Measurements from ENCODE around the gene ZMIZ1.

Gene ZMIZ1

GRCh38 chr10:79088613-79089355 is 20.0 kb downstream of the ZMIZ1 start:
- Mint-ChIP-seq H3K27me3 (peaks cover 12% of the 10 kb centered on the region), H3K4me1 (peaks cover 22% of the 10 kb centered on the region), H3K4me3 (no peak overlapping the region), H3K9me3 (no peaks in the 10 kb centered on the region), H3K27ac (ENCODE audit: low read depth) (no peak overlapping the region), H3K36me3 (ENCODE audit: insufficient read depth) (peaks cover 5% of the 10 kb centered on the region)
- ATAC-seq (replicated peaks; ENCODE audit: extremely low read depth, poor library complexity, severe bottlenecking) (no peak), DNase-seq (ENCODE audit: low spot score in 2 of 2) (no peak)

DNA sequence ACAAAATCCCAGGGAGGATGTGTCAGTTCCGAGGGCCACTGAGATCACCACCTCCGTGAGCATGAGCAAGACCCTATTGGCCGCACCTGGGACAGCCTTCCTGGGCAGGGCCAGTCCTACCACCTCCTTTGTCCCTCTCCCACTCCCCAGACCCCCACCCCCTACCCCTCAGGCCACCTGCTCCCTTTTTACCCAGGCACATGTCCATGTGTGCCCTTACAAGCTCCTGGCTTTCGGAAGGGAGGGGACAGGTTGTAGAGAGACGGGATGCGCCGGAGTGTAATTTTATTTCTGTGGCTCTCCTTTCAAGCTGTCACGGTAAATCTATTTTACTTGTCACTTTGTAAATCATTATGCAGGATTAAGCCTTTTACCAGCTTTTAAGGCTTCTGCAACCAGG is 20.9 kb downstream of the ZMIZ1 start:
- peaks cover 5% of the 10 kb centered on the region for H3K36me3 Mint-ChIP-seq (ENCODE audit: insufficient read depth)
- peaks cover 13% of the 10 kb centered on the region for H3K4me1 Mint-ChIP-seq
- H3K4me3 Mint-ChIP-seq, result no peak overlapping the region
- ATAC-seq (replicated peaks; ENCODE audit: extremely low read depth, poor library complexity, severe bottlenecking), result no peak
- peaks cover 12% of the 10 kb centered on the region for H3K27me3 Mint-ChIP-seq
- no peak for DNase-seq (ENCODE audit: low spot score in 2 of 2)
- H3K9me3 Mint-ChIP-seq, result no peaks in the 10 kb centered on the region
- H3K27ac Mint-ChIP-seq (ENCODE audit: low read depth), result no peak overlapping the region

GRCh38 chr10:79090134-79090803 is 21.5 kb downstream of the ZMIZ1 start:
- H3K27ac Mint-ChIP-seq (ENCODE audit: low read depth), result peak overlapping the region; percentile 83
- DNase-seq (ENCODE audit: low spot score in 2 of 2) (no peak), ATAC-seq (replicated peaks; ENCODE audit: extremely low read depth, poor library complexity, severe bottlenecking) (no peak)
- H3K9me3 Mint-ChIP-seq, result no peaks in the 10 kb centered on the region
- H3K4me3 Mint-ChIP-seq, result no peak overlapping the region
- peaks cover 5% of the 10 kb centered on the region for H3K36me3 Mint-ChIP-seq (ENCODE audit: insufficient read depth)
- H3K27me3 Mint-ChIP-seq, result peaks cover 12% of the 10 kb centered on the region
- peaks cover 12% of the 10 kb centered on the region for H3K4me1 Mint-ChIP-seq

- DNase-seq (ENCODE audit: low spot score in 2 of 2) (no peak), ATAC-seq (replicated peaks; ENCODE audit: extremely low read depth, poor library complexity, severe bottlenecking) (no peak)
- peaks cover 12% of the 10 kb centered on the region for H3K4me1 Mint-ChIP-seq
- H3K4me3 Mint-ChIP-seq, result no peak overlapping the region
- no peak overlapping the region for H3K27ac Mint-ChIP-seq (ENCODE audit: low read depth)
- H3K9me3 Mint-ChIP-seq, result no peaks in the 10 kb centered on the region
- peaks cover 5% of the 10 kb centered on the region for H3K36me3 Mint-ChIP-seq (ENCODE audit: insufficient read depth)
- H3K27me3 Mint-ChIP-seq, result peaks cover 12% of the 10 kb centered on the region
Observed at GRCh38 chr10:79092292-79092896, 23.6 kb downstream of the ZMIZ1 start.

- no peak for DNase-seq (ENCODE audit: low spot score in 2 of 2)
- peaks cover 5% of the 10 kb centered on the region for H3K36me3 Mint-ChIP-seq (ENCODE audit: insufficient read depth)
- H3K4me3 Mint-ChIP-seq, result no peak overlapping the region
- no peak overlapping the region for H3K27ac Mint-ChIP-seq (ENCODE audit: low read depth)
- H3K9me3 Mint-ChIP-seq, result no peaks in the 10 kb centered on the region
- peaks cover 12% of the 10 kb centered on the region for H3K27me3 Mint-ChIP-seq
- ATAC-seq (replicated peaks; ENCODE audit: extremely low read depth, poor library complexity, severe bottlenecking), result peak; percentile 10
- peaks cover 12% of the 10 kb centered on the region for H3K4me1 Mint-ChIP-seq
Observed at GRCh38 chr10:79093658-79094411, 25.1 kb downstream of the ZMIZ1 start.

DNA sequence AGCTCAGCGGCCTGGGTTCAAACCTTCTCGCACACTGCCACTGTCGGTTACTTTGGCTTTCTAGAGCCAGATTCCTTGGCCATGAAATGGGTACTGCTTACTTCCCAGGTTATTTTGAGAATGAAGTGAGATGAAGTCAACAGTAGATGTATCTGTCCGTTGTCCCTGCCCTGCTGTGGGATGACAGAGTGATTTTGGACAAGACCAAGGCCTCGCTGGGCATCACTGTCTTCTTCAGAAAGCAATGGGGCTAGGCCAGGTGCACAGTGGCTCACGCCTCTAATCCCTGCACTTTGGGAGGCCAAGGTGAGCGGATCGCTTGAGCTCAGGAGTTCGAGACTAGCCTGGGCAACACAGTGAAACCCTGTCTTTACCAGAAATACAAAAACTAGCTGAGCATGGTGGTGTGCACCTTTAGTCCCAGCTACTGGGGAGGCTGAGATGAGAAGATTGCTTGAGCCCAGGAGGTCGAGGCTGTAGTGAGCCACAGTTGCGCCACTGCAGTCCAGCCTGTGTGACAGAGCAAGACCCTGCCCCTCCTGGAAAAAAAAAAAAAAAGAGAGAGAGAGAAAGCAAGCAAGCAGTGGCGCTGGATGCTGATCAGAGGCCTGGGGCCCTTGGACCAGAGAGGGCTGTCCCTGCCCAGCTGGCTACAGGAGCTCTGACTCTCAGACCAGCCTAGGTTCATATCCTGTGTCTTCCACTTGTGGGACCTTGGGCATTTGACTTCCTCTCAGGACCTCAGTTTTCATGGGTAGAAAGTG is 25.8 kb downstream of the ZMIZ1 start:
- Mint-ChIP-seq H3K4me1 (peaks cover 12% of the 10 kb centered on the region), H3K27me3 (peaks cover 8% of the 10 kb centered on the region), H3K27ac (ENCODE audit: low read depth) (no peak overlapping the region)

GRCh38 chr10:79095316-79095715 is 26.6 kb downstream of the ZMIZ1 start:
- no peak for ATAC-seq (replicated peaks; ENCODE audit: extremely low read depth, poor library complexity, severe bottlenecking)
- Mint-ChIP-seq H3K27ac (ENCODE audit: low read depth) (no peak overlapping the region), H3K4me3 (no peak overlapping the region), H3K36me3 (ENCODE audit: insufficient read depth) (peaks cover 7% of the 10 kb centered on the region), H3K9me3 (no peaks in the 10 kb centered on the region), H3K4me1 (peaks cover 17% of the 10 kb centered on the region), H3K27me3 (peaks cover 1% of the 10 kb centered on the region)
- DNase-seq (ENCODE audit: low spot score in 2 of 2), result no peak

More for the DNA sequence above, 25.8 kb downstream of the ZMIZ1 start:
- DNase-seq (ENCODE audit: low spot score in 2 of 2) (no peak), ATAC-seq (replicated peaks; ENCODE audit: extremely low read depth, poor library complexity, severe bottlenecking) (no peak)
- peaks cover 5% of the 10 kb centered on the region for H3K36me3 Mint-ChIP-seq (ENCODE audit: insufficient read depth)
- no peaks in the 10 kb centered on the region for H3K9me3 Mint-ChIP-seq
- H3K4me3 Mint-ChIP-seq, result no peak overlapping the region

GRCh38 chr10:79096514-79096913 is 27.7 kb downstream of the ZMIZ1 start:
- H3K4me3 Mint-ChIP-seq, result no peak overlapping the region
- H3K27me3 Mint-ChIP-seq, result no peaks in the 10 kb centered on the region
- no peak overlapping the region for H3K27ac Mint-ChIP-seq (ENCODE audit: low read depth)
- no peak for ATAC-seq (replicated peaks; ENCODE audit: extremely low read depth, poor library complexity, severe bottlenecking)
- H3K36me3 Mint-ChIP-seq (ENCODE audit: insufficient read depth), result peaks cover 5% of the 10 kb centered on the region
- no peaks in the 10 kb centered on the region for H3K9me3 Mint-ChIP-seq
- H3K4me1 Mint-ChIP-seq, result peaks cover 21% of the 10 kb centered on the region
- no peak for DNase-seq (ENCODE audit: low spot score in 2 of 2)

GRCh38 chr10:79097021-79097872 is 28.5 kb downstream of the ZMIZ1 start:
- peaks cover 25% of the 10 kb centered on the region for H3K4me1 Mint-ChIP-seq
- H3K27me3 Mint-ChIP-seq, result no peaks in the 10 kb centered on the region
- no peak for DNase-seq (ENCODE audit: low spot score in 2 of 2)
- no peaks in the 10 kb centered on the region for H3K9me3 Mint-ChIP-seq
- H3K27ac Mint-ChIP-seq (ENCODE audit: low read depth), result no peak overlapping the region
- H3K36me3 Mint-ChIP-seq (ENCODE audit: insufficient read depth), result peaks cover 5% of the 10 kb centered on the region
- no peak overlapping the region for H3K4me3 Mint-ChIP-seq
- ATAC-seq (replicated peaks; ENCODE audit: extremely low read depth, poor library complexity, severe bottlenecking), result no peak

- H3K36me3 Mint-ChIP-seq (ENCODE audit: insufficient read depth), result peaks cover 5% of the 10 kb centered on the region
- ATAC-seq (replicated peaks; ENCODE audit: extremely low read depth, poor library complexity, severe bottlenecking), result no peak
Observed at GRCh38 chr10:79098061-79098460, 29.3 kb downstream of the ZMIZ1 start.

GRCh38 chr10:79098596-79099015 is 29.8 kb downstream of the ZMIZ1 start:
- DNase-seq (ENCODE audit: low spot score in 2 of 2) (no peak), ATAC-seq (replicated peaks; ENCODE audit: extremely low read depth, poor library complexity, severe bottlenecking) (no peak)
- H3K36me3 Mint-ChIP-seq (ENCODE audit: insufficient read depth), result peaks cover 5% of the 10 kb centered on the region
- H3K9me3 Mint-ChIP-seq, result no peaks in the 10 kb centered on the region
- no peak overlapping the region for H3K27ac Mint-ChIP-seq (ENCODE audit: low read depth)
- H3K4me3 Mint-ChIP-seq, result no peak overlapping the region
- H3K4me1 Mint-ChIP-seq, result peaks cover 33% of the 10 kb centered on the region
- H3K27me3 Mint-ChIP-seq, result no peaks in the 10 kb centered on the region

More at GRCh38 chr10:79098061-79098460, 29.3 kb downstream of the ZMIZ1 start:
- H3K27ac Mint-ChIP-seq (ENCODE audit: low read depth), result no peak overlapping the region
- H3K9me3 Mint-ChIP-seq, result no peaks in the 10 kb centered on the region
- no peak overlapping the region for H3K4me3 Mint-ChIP-seq
- peaks cover 27% of the 10 kb centered on the region for H3K4me1 Mint-ChIP-seq
- H3K27me3 Mint-ChIP-seq, result no peaks in the 10 kb centered on the region
- DNase-seq (ENCODE audit: low spot score in 2 of 2), result no peak
